IPS-18a (cell line): ENCODE results near the gene NDUFAF2.
"Not testable (repeated sequence)": the region's sequence is repeated elsewhere in the genome, so short reads cannot be mapped to it uniquely, and the experiment has no call there.

Experiments used
- H3K27ac ChIP-seq: one replicate; pipeline ENCODE4 v1.5.1; 2013; ENCODE audit warnings: low read length
- H3K27me3 ChIP-seq: one replicate; pipeline ENCODE4 v1.6.1; 2013; ENCODE audit warnings: mild to moderate bottlenecking, low read length; ENCODE audit not compliant: control insufficient read depth, insufficient read depth
- H3K36me3 ChIP-seq: one replicate; pipeline ENCODE4 v1.6.1; 2013; ENCODE audit warnings: low read depth, low read length; ENCODE audit not compliant: control insufficient read depth
- H3K4me1 ChIP-seq: one replicate; pipeline ENCODE4 v1.6.1; 2013; ENCODE audit warnings: low read depth, low read length; ENCODE audit not compliant: control insufficient read depth
- H3K4me3 ChIP-seq: one replicate; pipeline ENCODE4 v1.5.1; 2013; ENCODE audit warnings: low read length
- H3K9ac ChIP-seq: one replicate; pipeline ENCODE4 v1.6.1; 2013; ENCODE audit warnings: mild to moderate bottlenecking, low read length, moderate library complexity
- H3K9me3 ChIP-seq: one replicate; pipeline ENCODE4 v1.6.1; 2013; ENCODE audit warnings: low read depth, low read length; ENCODE audit not compliant: control insufficient read depth

The NDUFAF2 gene

GRCh38 chr5:61020415-61020814, 75.4 kb downstream of the NDUFAF2 start:
- no peak overlapping the region for H3K9ac ChIP-seq
- H3K27ac ChIP-seq: no peak overlapping the region
- H3K9me3 ChIP-seq: no peaks in the 10 kb centered on the region
- H3K36me3 ChIP-seq: no peaks in the 10 kb centered on the region
- no peaks in the 10 kb centered on the region for H3K27me3 ChIP-seq
- H3K4me3 ChIP-seq: no peak overlapping the region
- H3K4me1 ChIP-seq: no peaks in the 10 kb centered on the region

- no peak overlapping the region for H3K27ac ChIP-seq
- no peak overlapping the region for H3K9ac ChIP-seq
- peaks cover 3% of the 10 kb centered on the region for H3K4me1 ChIP-seq
- H3K36me3 ChIP-seq: no peaks in the 10 kb centered on the region
- H3K27me3 ChIP-seq: no peaks in the 10 kb centered on the region
- H3K4me3 ChIP-seq: no peak overlapping the region
- no peaks in the 10 kb centered on the region for H3K9me3 ChIP-seq
Observed at GRCh38 chr5:61023131-61023530, 78.1 kb downstream of the NDUFAF2 start.

- Histone ChIP-seq H3K4me3 (no peak overlapping the region), H3K9me3 (no peaks in the 10 kb centered on the region), H3K9ac (no peak overlapping the region), H3K4me1 (peaks cover 3% of the 10 kb centered on the region), H3K27me3 (no peaks in the 10 kb centered on the region), H3K36me3 (no peaks in the 10 kb centered on the region), H3K27ac (no peak overlapping the region)
Observed at GRCh38 chr5:61026004-61026403, 81.0 kb downstream of the NDUFAF2 start.

GRCh38 chr5:61028382-61028781, 83.4 kb downstream of the NDUFAF2 start:
- no peaks in the 10 kb centered on the region for H3K27me3 ChIP-seq
- H3K4me1 ChIP-seq: peaks cover 3% of the 10 kb centered on the region
- H3K9ac ChIP-seq: no peak overlapping the region
- H3K9me3 ChIP-seq: no peaks in the 10 kb centered on the region
- H3K27ac ChIP-seq: no peak overlapping the region
- H3K36me3 ChIP-seq: no peaks in the 10 kb centered on the region
- no peak overlapping the region for H3K4me3 ChIP-seq

GRCh38 chr5:61029456-61030162, 84.6 kb downstream of the NDUFAF2 start:
- Histone ChIP-seq H3K9ac (no peak overlapping the region), H3K9me3 (no peaks in the 10 kb centered on the region), H3K27me3 (no peaks in the 10 kb centered on the region), H3K4me3 (no peak overlapping the region), H3K4me1 (peaks cover 3% of the 10 kb centered on the region), H3K27ac (no peak overlapping the region), H3K36me3 (no peaks in the 10 kb centered on the region)

GRCh38 chr5:61030163-61030482, 85.1 kb downstream of the NDUFAF2 start:
- no peak overlapping the region for H3K27ac ChIP-seq
- H3K36me3 ChIP-seq: no peaks in the 10 kb centered on the region
- no peaks in the 10 kb centered on the region for H3K9me3 ChIP-seq
- H3K4me1 ChIP-seq: peaks cover 3% of the 10 kb centered on the region
- no peak overlapping the region for H3K4me3 ChIP-seq
- H3K9ac ChIP-seq: no peak overlapping the region
- no peaks in the 10 kb centered on the region for H3K27me3 ChIP-seq

GRCh38 chr5:61031301-61031700, 86.3 kb downstream of the NDUFAF2 start:
- H3K4me1 ChIP-seq, H3K27me3 ChIP-seq, H3K9me3 ChIP-seq, H3K4me3 ChIP-seq, H3K27ac ChIP-seq, H3K36me3 ChIP-seq, H3K9ac ChIP-seq: not testable (repeated sequence)

GRCh38 chr5:61044545-61044944, 99.5 kb downstream of the NDUFAF2 start:
- H3K9ac ChIP-seq: no peak overlapping the region
- H3K9me3 ChIP-seq: peaks cover 5% of the 10 kb centered on the region
- H3K4me3 ChIP-seq: no peak overlapping the region
- no peaks in the 10 kb centered on the region for H3K27me3 ChIP-seq
- H3K36me3 ChIP-seq: no peaks in the 10 kb centered on the region
- H3K27ac ChIP-seq: no peak overlapping the region
- no peaks in the 10 kb centered on the region for H3K4me1 ChIP-seq

- Histone ChIP-seq H3K4me1 (peaks cover 15% of the 10 kb centered on the region), H3K9ac (no peak overlapping the region), H3K27me3 (no peaks in the 10 kb centered on the region), H3K27ac (no peak overlapping the region), H3K4me3 (no peak overlapping the region), H3K9me3 (peaks cover 5% of the 10 kb centered on the region), H3K36me3 (no peaks in the 10 kb centered on the region)
Observed at GRCh38 chr5:61047346-61047745, 102.3 kb downstream of the NDUFAF2 start.

GRCh38 chr5:61048534-61048933, 103.5 kb downstream of the NDUFAF2 start:
- peaks cover 15% of the 10 kb centered on the region for H3K4me1 ChIP-seq

GRCh38 chr5:61050292-61050691, 105.3 kb downstream of the NDUFAF2 start:
- Histone ChIP-seq H3K4me3 (peak overlapping the region; percentile 8), H3K27me3 (no peaks in the 10 kb centered on the region), H3K27ac (no peak overlapping the region), H3K9ac (no peak overlapping the region), H3K36me3 (no peaks in the 10 kb centered on the region), H3K4me1 (peaks cover 15% of the 10 kb centered on the region), H3K9me3 (no peaks in the 10 kb centered on the region)

More at GRCh38 chr5:61048534-61048933, 103.5 kb downstream of the NDUFAF2 start:
- Histone ChIP-seq H3K9me3 (peaks cover 5% of the 10 kb centered on the region), H3K27me3 (no peaks in the 10 kb centered on the region), H3K36me3 (no peaks in the 10 kb centered on the region), H3K4me3 (no peak overlapping the region), H3K9ac (no peak overlapping the region), H3K27ac (no peak overlapping the region)

GRCh38 chr5:61051267-61051666, 106.3 kb downstream of the NDUFAF2 start:
- no peak overlapping the region for H3K9ac ChIP-seq
- H3K9me3 ChIP-seq: no peaks in the 10 kb centered on the region
- no peak overlapping the region for H3K27ac ChIP-seq
- no peak overlapping the region for H3K4me3 ChIP-seq
- H3K36me3 ChIP-seq: no peaks in the 10 kb centered on the region
- H3K27me3 ChIP-seq: no peaks in the 10 kb centered on the region
- peaks cover 15% of the 10 kb centered on the region for H3K4me1 ChIP-seq
